Thoracic aorta (tissue), 2 donors: Measurements from ENCODE around the gene C20orf202. TPM values are rescaled to one million over a fixed set of nuclear protein-coding genes. Genes with fewer than 3 reads are reported as not detected.

Experiments used
- ATAC-seq: fragments of 150-250 bp; one replicate; pipeline ENCODE4 v1.8.0; 2017; ENCODE audit warnings: low read depth; ENCODE audit not compliant: insufficient number of reproducible peaks, low FRiP score
- DNase-seq: peaks from one replicate; pipeline ENCODE4 v3.0.0-alpha.2; 2020; ENCODE audit warnings: low spot score
- H3K27ac ChIP-seq, 2 donors: fragments of 200-600 bp; sonication (generic); 1 replicate in 1 of 2; 2 replicates in 1 of 2; pipeline ENCODE4 v1.5.1; 2016; ENCODE audit warnings: mild to moderate bottlenecking in 2 of 2, moderate library complexity in 2 of 2
- H3K27me3 ChIP-seq: fragments of 200-600 bp; sonication (generic); replicated peaks from 2 replicates; pipeline ENCODE4 v1.6.0; 2016; ENCODE audit warnings: mild to moderate bottlenecking; ENCODE audit not compliant: insufficient read depth
- H3K36me3 ChIP-seq: fragments of 200-600 bp; sonication (generic); one replicate; pipeline ENCODE4 v1.5.1; 2016
- H3K4me1 ChIP-seq, 2 donors: fragments of 200-600 bp; sonication (generic); 1 replicate in 1 of 2; 2 replicates in 1 of 2; pipeline versions ENCODE4 v1.5.1 to v1.6.0; 2016; ENCODE audit warnings: low read depth in 2 of 2, mild to moderate bottlenecking in 1 of 2; ENCODE audit not compliant: control insufficient read depth in 1 of 2
- H3K4me3 ChIP-seq: fragments of 200-600 bp; sonication (generic); 2 replicates; pipeline ENCODE4 v1.5.1; 2016; ENCODE audit warnings: mild to moderate bottlenecking
- H3K9me3 ChIP-seq: fragments of 200-600 bp; sonication (generic); 2 replicates; pipeline ENCODE4 v1.5.1; 2016
- total RNA-seq, 2 donors: library from RNA; depleted of rRNA; stranded (reverse); fragments of >200 nt; gene quantifications; one replicate each; pipeline versions ENCODE4 v1.1.0 to v1.2.3, GENCODE V29; 2016
- TF ChIP-seq, protein P1 (sequence below): fragments of 200-600 bp; sonication (generic); IDR thresholded peaks from one replicate; pipeline ENCODE4 v1.5.1; 2019; ENCODE audit warnings: antibody characterized with exemption

The C20orf202 gene
- total RNA-seq, 2 donors from 2014 or later: 1.7 TPM; not detected in 1

DNA sequence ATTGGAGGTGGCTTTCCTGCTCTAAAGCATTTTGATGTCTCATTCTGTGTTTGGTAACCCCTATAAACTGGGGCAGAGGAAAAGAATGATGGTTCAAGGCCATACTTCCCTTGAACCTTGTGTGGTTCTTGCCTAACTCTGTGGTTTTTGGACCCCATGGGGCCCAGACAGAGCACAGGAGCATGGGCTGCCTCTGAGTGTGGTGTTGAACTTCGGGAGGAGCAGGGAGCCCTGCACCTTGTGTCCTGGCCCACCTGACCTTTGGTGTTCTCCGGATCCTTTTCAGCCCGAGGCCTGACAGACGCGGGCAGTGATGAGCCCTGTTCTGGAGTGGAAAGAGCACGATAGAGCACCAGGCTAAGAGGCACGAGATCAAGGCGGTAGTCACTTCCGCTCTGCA lies 37.3 kb upstream of the C20orf202 start:
- Histone ChIP-seq H3K36me3 (peaks cover 51% of the 10 kb centered on the region), H3K4me3 (no peak overlapping the region), H3K9me3 (no peaks in the 10 kb centered on the region), H3K27me3 (no peaks in the 10 kb centered on the region), H3K4me1 (no peaks in the 10 kb centered on the region), H3K27ac (no peak overlapping the region)
- no peak for ATAC-seq
- no peak for DNase-seq
- TF ChIP-seq, protein P1, sequence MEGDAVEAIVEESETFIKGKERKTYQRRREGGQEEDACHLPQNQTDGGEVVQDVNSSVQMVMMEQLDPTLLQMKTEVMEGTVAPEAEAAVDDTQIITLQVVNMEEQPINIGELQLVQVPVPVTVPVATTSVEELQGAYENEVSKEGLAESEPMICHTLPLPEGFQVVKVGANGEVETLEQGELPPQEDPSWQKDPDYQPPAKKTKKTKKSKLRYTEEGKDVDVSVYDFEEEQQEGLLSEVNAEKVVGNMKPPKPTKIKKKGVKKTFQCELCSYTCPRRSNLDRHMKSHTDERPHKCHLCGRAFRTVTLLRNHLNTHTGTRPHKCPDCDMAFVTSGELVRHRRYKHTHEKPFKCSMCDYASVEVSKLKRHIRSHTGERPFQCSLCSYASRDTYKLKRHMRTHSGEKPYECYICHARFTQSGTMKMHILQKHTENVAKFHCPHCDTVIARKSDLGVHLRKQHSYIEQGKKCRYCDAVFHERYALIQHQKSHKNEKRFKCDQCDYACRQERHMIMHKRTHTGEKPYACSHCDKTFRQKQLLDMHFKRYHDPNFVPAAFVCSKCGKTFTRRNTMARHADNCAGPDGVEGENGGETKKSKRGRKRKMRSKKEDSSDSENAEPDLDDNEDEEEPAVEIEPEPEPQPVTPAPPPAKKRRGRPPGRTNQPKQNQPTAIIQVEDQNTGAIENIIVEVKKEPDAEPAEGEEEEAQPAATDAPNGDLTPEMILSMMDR: no peak

DNA sequence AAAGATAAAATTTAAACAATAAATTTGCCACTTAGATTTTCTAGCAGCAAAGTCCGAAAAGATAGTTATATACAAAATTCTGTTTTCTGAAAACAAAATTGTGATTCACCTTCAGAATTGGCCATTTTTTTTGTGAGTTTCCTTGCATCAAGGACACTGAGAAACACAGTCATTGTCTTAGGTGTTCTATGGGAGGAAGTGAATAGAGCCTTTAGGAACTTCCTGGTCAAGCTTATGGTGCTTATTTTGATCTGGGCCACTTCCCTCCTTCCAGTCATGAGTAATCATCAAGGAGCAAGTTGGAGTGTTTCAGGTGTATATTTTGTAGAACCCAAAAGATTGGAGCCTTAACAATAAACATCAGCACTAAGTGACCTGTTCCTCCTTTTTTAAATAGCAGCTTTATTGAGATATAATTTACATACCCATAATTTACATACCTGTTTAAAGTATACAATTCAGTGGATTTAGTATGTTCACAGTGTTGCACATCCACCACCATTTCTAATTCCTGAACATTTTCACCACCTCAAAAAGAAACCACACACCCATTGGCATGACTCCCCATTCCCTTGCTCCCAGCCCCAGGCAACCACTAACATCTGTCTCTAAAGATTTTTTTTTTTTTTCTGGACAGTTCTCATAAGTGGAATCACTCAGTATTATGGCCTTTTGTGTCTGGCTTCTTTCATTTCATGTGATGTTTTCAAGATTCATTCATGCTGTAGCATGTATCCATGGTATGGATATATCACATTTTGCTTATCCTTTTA lies 36.1 kb upstream of the C20orf202 start:
- ATAC-seq: no peak

DNA sequence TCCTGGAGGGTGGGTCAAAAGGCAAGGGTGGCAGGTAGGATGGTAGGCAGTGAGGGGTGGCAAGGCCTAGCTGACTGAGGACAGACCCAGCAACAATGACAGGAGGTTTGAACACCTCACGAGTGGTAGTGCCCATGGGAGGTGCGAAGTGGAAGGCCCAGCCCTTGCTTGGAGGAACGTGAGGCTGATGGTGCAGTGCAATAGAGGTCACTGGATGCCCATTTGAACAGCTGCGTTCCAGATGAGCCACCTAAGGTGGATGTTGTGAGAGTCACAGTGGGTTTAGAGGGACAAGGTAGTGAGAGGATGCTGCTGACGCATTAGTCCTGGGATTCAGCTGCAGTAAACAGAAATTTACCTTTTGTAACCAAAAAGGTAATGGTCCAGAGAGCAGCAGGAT lies 34.0 kb upstream of the C20orf202 start:
- ATAC-seq: no peak
- peaks cover 46% of the 10 kb centered on the region for H3K36me3 ChIP-seq
- H3K4me1 ChIP-seq: no peaks in the 10 kb centered on the region
- H3K27me3 ChIP-seq: no peaks in the 10 kb centered on the region
- H3K27ac ChIP-seq: no peak overlapping the region
- no peak for DNase-seq
- TF ChIP-seq, protein P1: no peak
- H3K9me3 ChIP-seq: no peaks in the 10 kb centered on the region
- no peak overlapping the region for H3K4me3 ChIP-seq

More for the DNA sequence above, 36.1 kb upstream of the C20orf202 start:
- Histone ChIP-seq H3K9me3 (no peaks in the 10 kb centered on the region), H3K27ac (no peak overlapping the region), H3K36me3 (peaks cover 55% of the 10 kb centered on the region), H3K27me3 (no peaks in the 10 kb centered on the region), H3K4me3 (no peak overlapping the region), H3K4me1 (no peaks in the 10 kb centered on the region)
- DNase-seq: no peak
- TF ChIP-seq, protein P1: no peak

DNA sequence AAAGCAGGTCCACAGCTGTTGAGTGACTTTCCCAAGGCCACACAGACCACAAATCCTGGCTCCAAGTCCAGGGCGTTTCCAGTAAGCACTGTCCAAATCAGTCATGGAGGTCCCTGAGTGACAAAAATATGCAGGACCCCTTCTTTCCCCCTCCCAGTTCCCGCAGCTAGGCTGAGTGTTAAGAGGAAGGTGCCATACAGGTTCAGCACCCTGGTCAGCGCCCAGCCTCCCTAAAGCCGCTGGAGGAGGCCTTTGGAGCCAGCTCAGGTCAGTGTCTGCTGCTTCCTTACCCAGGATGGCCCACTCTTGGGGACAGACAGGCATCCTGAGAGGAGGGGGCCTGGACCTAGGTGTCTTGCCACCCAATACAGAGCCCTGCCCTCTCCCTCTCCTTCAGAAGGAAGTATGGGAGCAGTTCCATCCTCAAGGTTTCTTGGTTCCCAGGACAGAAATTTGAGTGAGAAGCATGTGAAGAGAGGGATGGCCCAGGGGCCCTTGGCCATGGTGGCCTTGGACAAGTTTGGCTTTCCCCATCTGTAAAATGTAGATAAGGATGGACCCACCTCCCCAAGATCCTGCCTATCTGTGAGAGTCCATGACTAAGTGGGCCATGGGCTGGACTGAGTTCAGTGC lies 31.7 kb upstream of the C20orf202 start:
- peaks cover 24% of the 10 kb centered on the region for H3K36me3 ChIP-seq
- TF ChIP-seq, protein P1: no peak
- H3K27me3 ChIP-seq: no peaks in the 10 kb centered on the region
- H3K4me1 ChIP-seq: no peaks in the 10 kb centered on the region
- no peak for DNase-seq
- ATAC-seq: no peak
- no peaks in the 10 kb centered on the region for H3K9me3 ChIP-seq
- H3K27ac ChIP-seq: no peak overlapping the region
- no peak overlapping the region for H3K4me3 ChIP-seq

DNA sequence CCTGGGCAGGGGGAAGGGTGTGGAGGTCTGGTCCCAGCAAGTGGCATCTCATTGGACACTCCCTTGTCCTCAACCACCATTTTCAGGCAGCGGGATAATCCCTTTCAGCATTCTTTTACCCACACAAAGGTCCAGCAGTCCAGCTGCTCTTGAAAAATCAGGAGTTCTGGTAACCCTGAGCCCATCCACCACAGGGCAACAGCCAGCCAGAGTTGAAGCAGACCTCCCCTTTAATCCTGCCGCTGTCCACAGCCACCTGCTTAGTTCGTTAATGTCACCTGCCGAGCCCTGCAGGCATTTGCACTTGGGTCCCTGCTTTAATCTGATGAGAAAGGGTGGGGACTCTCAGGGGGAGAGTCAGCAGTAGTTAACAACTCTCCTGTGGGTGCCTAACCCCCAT lies 29.6 kb upstream of the C20orf202 start:
- Histone ChIP-seq H3K4me3 (no peak overlapping the region), H3K4me1 (no peaks in the 10 kb centered on the region), H3K27me3 (no peaks in the 10 kb centered on the region), H3K9me3 (no peaks in the 10 kb centered on the region), H3K36me3 (peaks cover 24% of the 10 kb centered on the region), H3K27ac (no peak overlapping the region)
- TF ChIP-seq, protein P1: no peak
- DNase-seq: no peak
- ATAC-seq: no peak
